Omental fat pad (tissue), 4 donors: ENCODE results near the gene PACSIN2. TPM values are rescaled to one million over a fixed set of nuclear protein-coding genes. Genes with fewer than 3 reads are reported as not detected.
"Not testable (repeated sequence)": the region's sequence is repeated elsewhere in the genome, so short reads cannot be mapped to it uniquely, and the experiment has no call there.

Experiments used
- ATAC-seq: fragments of 150-250 bp; one replicate; pipeline ENCODE4 v1.9.1; 2016; ENCODE audit warnings: mild to moderate bottlenecking, moderate library complexity; ENCODE audit not compliant: low FRiP score
- DNase-seq: peaks from one replicate; pipeline ENCODE4 v3.0.0-alpha.2; 2019; ENCODE audit warnings: low spot score
- CTCF ChIP-seq, 3 donors: fragments of 450-650 bp; IDR thresholded peaks; one replicate each; pipeline ENCODE4 v1.5.1; 2016 to 2017; ENCODE audit warnings: antibody characterized with exemption in 3 of 3, mild to moderate bottlenecking in 3 of 3, moderate library complexity in 2 of 3
- total RNA-seq, 4 donors: library from RNA; depleted of rRNA; stranded (reverse); fragments of >200 nt; gene quantifications; one replicate each; pipeline ENCODE4 v1.1.0, GENCODE V29; 2016

The PACSIN2 gene
- total RNA-seq, 4 donors from 2014 or later, result 39.0 to 111 (median 51.3) TPM

- DNase-seq, result no peak
- ATAC-seq, result no peak
Observed at GRCh38 chr22:42919199-42919598, 95.8 kb downstream of the PACSIN2 start.

GRCh38 chr22:42918500-42918899, 96.4 kb downstream of the PACSIN2 start:
- no peak for TF ChIP-seq CTCF (IDR thresholded peaks at IDR 0.05)
- no peak for DNase-seq
- ATAC-seq, result no peak

More at GRCh38 chr22:42919199-42919598, 95.8 kb downstream of the PACSIN2 start:
- no peak for TF ChIP-seq CTCF (IDR thresholded peaks at IDR 0.05)

GRCh38 chr22:42917358-42917757, 97.6 kb downstream of the PACSIN2 start:
- DNase-seq, ATAC-seq: not testable (repeated sequence)

- DNase-seq (no peak), ATAC-seq (no peak)
- no peak for TF ChIP-seq CTCF (IDR thresholded peaks at IDR 0.05)
Observed at GRCh38 chr22:42915980-42916765, 98.8 kb downstream of the PACSIN2 start.

GRCh38 chr22:42914511-42915076, 100.4 kb downstream of the PACSIN2 start:
- no peak for ATAC-seq

GRCh38 chr22:42913874-42914510, 101.0 kb downstream of the PACSIN2 start:
- DNase-seq (no peak), ATAC-seq (no peak)
- TF ChIP-seq CTCF (IDR thresholded peaks at IDR 0.05), result no peak

More at GRCh38 chr22:42914511-42915076, 100.4 kb downstream of the PACSIN2 start:
- TF ChIP-seq CTCF (IDR thresholded peaks at IDR 0.05), result no peak
- DNase-seq, result no peak

- DNase-seq (no peak), ATAC-seq (no peak)
- no peak for TF ChIP-seq CTCF (IDR thresholded peaks at IDR 0.05)
Observed at GRCh38 chr22:42912059-42912458, 102.9 kb downstream of the PACSIN2 start.
